Measurements from ENCODE around the gene BICC1.

The BICC1 gene

DNA sequence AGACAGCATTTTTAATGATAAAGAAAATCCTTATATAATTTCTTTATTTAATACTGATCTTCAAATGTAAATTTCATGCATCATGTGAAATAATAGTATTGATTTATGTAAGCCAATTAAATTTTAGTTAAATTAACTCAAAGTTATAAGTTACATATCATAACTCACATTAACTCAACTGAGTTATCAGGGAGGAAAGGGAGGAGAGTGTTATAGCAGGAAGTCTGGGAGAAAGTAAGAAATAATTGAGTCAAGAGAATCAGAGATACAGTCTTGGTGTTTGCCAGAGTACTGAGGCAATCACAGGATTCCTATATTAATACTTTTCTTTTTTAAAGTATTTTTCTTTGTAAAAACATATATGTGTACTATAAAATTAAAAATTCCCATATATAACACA, 4.0 kb downstream of the BICC1 start:
- no peak for DNase-seq

DNA sequence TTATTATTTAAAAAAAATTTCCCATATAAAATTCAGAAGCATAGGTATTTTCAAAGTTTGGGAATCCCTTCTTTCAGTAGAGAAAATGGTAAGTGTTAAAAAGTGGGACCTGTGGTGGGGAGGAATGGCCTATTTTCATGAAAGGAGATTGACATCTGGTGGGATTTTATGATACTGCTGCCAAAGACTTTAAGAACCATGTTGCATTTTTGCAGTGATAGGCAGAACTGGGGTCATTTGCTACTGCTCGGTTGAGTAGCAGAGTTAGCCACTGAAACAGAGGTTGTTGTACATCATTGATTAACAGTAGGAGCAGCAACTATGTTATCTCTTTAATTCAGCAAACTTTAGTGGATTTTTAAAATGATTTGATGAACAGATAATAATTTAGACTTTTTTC, 4.4 kb downstream of the BICC1 start:
- DNase-seq = no peak

- no peak for DNase-seq
Observed at GRCh38 chr10:58517491-58518355, 5.1 kb downstream of the BICC1 start.

DNA sequence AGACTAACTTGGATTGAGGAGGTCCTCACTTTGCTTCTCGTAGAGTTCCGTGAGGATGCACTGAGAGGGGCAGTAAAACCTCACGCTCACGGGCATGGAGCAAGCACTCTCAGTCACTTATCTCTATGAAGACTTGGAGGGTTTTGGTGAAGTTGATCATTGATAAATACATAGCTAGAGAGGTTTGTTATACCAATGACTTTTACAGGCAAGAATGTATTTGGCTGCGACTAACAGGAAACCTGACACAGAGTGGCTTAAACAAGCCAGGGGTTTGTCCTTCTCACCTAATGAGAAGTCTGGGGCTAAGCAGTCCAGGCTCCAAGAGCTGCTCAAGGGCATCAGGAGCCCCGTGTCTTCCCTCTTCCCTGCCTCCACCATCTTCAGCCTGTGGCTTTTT, 6.1 kb downstream of the BICC1 start:
- DNase-seq = no peak

- no peak for DNase-seq
Observed at GRCh38 chr10:58529077-58529728, 16.5 kb downstream of the BICC1 start.

- no peak for DNase-seq
Observed at GRCh38 chr10:58531084-58531695, 18.5 kb downstream of the BICC1 start.

DNA sequence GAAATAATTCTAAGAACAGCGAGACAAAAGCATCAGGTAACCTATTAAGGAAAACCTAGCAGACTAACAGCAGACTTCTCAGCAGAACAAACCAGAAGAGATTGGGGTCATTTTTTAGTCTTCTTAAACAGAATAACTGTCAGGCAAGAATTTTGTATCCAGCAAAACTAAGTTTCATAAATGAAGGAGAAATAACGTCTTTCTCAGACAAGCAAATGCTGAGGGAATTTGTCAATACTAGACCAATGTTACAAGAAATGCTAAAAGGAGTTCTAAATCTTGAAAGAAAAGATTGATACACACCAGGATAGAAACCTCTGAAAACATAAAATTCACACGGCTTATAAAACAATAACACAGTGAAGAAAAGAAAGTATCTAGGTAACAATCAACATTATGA, 22.6 kb downstream of the BICC1 start:
- no peak for DNase-seq

- no peak for DNase-seq
Observed at GRCh38 chr10:58543141-58543540, 30.5 kb downstream of the BICC1 start.

- no peak for DNase-seq
Observed at GRCh38 chr10:58544135-58544534, 31.5 kb downstream of the BICC1 start.

- DNase-seq = no peak
Observed at GRCh38 chr10:58545427-58545826, 32.8 kb downstream of the BICC1 start.

- DNase-seq = no peak
Observed at GRCh38 chr10:58546137-58546536, 33.5 kb downstream of the BICC1 start.

- DNase-seq = no peak
Observed at GRCh38 chr10:58546722-58547445, 34.2 kb downstream of the BICC1 start.

GRCh38 chr10:58547963-58548362, 35.3 kb downstream of the BICC1 start:
- DNase-seq = no peak

- DNase-seq = no peak
Observed at GRCh38 chr10:58554316-58554715, 41.6 kb downstream of the BICC1 start.

GRCh38 chr10:58555170-58555929, 42.7 kb downstream of the BICC1 start:
- DNase-seq = no peak

DNA sequence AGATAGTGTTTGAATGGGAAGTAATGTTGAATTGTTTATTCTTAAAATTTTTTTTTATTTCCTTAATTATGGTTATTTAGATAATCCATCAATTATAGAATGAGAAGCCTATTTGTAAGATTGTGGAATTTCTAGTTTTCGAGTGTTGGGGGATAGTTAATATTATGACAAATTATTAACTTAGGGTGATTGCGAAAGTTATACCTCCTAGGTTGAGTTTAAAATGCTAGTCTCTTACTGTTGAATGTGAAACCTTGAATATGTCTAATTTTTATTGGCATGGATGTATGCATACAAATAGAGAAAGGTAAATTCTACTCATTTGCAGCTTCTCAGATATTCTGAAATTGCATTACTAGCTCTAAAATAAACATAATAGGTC, 43.2 kb downstream of the BICC1 start:
- no peak for DNase-seq

DNA sequence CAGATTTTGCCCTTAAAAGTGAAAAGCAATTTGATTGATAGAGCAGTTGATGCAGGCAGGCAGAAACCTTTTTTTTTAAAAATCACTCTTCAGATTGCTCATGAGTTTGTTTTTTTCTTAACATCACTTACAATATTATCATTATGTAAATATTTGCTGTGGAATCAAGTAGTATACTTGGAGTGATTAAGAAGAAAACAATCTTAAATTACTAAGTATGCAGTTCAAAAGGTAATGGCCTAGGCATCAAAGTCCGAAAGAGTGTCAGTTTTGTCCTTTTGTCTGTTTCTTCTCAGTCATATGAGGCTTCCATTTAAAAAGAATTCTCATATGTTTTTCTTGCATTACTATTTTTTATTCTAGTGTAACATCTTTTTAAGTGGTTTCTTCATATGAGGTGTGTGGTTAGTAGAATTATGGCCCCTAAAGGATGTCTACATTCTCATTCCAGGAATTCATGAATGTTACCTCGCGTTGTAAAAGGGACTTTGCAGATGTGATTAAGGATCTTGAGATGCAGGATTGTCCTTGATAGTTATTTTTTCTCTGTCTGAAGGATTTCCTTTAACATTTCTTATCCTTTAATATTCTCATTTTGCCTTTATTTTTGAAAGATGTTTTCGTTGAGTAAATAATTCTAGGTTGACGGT, 44.0 kb downstream of the BICC1 start:
- no peak for DNase-seq

DNA sequence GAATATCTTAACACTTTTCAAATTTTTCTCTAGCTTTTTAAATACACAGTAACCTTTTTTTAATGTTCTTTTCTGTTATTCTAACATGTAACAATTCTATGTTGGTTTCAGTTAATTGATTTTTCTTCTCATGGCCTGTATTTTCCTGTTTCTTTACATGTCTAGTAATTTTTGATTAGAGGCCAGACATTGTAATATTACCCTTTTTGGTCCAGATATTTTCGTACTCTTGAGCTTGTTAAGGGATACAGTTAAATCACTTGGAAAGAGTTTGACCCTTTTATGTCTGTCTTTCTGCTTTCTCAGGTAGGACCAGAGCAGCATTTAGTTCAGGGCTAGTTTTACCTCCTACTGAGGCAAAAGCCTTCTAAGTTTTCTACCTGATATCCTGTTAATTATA, 45.0 kb downstream of the BICC1 start:
- no peak for DNase-seq

DNA sequence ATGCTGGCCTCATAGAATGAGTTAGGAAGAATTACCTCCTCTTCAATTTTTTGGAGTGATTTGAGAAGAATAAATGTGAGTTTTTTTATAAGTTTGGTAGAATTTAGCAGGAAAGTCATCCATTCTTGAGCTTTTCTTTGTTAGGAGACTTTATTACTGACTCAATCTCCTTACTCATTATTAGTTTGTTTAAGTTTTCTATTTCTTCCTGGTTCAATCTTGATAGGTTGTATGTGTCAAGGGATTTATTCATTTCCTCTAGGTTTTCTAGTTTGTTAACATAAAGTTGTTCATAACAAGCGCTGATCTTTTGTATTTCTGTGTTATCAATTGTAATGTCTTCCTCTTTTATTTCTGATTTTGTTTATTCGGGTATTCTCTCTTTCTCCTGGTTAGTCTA, 47.4 kb downstream of the BICC1 start:
- no peak for DNase-seq

DNA sequence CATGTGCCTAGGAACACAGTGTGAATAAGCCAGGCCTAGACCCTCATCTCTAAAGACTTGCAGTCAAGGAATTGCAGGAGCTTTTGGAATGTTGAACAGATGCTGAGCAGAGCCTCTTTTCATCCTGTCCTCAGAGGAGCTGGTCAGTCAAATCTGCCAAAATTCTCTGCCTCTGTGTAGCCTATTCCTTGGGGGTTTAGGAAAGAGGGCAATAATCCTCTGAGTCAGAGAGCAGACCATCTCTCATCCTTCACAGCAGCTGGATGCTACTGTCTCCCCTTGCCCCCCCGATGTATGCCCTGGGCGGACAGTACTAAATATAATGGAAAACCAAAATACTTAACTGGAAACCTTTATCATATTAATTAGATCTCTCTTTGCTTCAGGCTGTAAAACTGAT, 52.6 kb downstream of the BICC1 start:
- DNase-seq = no peak

DNA sequence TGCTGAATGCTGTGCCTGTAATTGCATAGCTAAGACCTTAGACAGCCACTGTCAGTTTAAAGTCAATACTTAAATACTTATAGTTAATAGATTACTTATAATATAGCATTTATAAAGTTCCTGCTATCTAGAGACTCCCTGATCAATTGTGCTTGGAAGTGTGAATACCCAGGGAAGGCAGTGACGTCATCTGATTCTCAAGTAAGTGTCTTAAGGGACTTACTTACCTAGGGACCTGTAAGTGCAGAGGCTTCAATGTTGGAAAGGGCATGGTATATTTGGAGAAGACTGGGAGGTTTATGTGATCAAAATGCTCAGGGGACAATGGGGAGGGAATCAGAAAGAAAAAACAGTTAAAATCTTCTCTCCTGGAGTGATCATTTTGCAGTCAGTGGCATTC, 55.0 kb downstream of the BICC1 start:
- no peak for DNase-seq

GRCh38 chr10:58568428-58568935, 55.8 kb downstream of the BICC1 start:
- DNase-seq = no peak

All from activated T-cell treated with anti-CD3 and anti-CD28 coated beads, Interleukin-2, amount 50 U/mL, for 1 hour (primary cell).